Measurements from ENCODE around the gene TMEM163.
"Not testable (repeated sequence)": the region's sequence is repeated elsewhere in the genome, so short reads cannot be mapped to it uniquely, and the experiment has no call there.

Gene TMEM163

DNA sequence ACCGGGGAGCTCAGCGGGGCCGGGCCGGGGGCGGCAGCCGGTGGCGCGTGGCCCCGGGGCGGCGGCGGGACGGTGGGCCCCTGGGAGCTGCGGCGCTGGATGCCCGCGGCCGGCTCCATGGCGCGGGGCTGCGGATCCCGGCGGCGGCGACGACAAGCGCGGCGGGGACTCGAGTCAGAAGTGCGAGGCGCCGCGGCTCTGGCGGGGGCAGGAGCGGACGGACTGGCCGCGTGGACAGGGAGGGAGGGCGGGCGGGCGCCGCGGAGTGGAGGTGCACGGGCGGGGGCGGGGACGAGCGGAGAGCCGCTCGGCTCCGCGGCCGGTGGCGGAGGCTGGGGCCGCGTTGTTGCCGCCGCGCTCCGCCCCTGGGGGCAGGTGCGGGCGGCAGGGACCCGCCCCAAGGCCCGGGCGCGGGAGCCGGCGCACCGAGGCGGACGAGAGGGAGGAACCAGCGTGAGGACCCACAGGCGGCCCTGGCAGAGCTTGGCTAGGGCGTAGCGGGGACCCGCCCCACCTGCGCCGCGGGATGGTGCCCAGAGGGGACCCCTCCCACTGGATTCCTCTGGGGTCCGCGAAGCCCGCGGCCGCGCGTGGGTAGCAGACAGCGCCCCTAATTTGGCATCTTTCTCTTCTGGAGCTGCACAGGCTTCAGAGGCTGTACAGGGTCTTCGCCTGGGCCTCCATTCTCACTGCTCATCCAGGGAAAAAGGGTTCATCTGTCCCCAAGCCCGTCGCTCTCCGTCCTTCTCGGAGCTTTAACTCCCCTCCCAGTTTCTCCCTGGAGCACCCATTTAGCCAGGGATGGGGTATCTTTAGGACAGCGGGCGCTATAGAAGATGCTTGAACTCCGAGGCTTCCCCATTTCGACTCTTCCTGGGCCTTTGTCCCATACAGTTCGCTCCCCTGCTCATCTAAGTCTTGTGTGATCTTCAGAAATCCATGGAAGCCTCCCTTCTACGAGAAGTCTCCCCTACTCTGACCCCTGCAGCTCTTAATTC is at the start of gene TMEM163:
Gene TMEM163 (minus strand): TSS at position 184 of the 998 bp plus-strand sequence.
- DNase-seq = peak in 1 of 2 experiments; percentile 22

DNA sequence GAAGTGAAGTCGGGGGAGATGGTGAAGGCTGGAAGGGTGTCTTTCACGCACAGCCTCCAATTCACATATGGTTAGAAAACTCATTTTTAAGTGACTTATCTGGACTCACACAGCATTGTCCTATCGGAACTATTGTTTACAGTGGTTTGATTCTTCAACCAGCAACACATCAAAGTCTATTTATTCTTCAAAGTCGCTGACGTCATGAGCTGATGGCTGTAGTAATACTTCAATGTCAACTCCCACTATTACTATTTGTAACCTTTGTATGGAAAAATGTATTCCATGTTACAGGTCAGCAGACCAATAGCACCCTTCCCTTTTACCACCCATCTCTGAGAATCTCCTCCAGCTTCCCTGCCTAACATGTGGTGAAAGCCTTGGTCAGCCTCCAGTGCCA is 47.8 kb upstream of the TMEM163 start:
- no peak for DNase-seq

DNA sequence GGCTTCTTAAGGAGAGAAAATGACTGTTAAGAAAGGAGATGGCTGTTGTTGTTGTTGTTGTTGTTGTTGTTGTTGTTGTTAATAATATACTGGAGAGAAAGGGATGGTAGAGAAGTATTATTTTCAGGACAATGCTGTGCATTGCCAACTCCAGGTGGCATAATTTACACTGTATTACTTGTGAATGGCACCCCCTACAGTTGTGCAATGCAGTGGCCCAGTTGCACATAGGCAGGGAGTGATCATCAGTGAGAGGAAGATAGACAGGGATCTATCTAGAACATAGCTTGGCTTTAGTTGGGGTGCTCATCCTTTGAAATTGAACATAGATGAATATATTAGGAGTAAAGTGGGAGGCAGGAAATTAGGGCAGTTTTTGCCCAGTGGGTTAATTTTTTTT is 47.2 kb upstream of the TMEM163 start:
- no peak for DNase-seq

DNA sequence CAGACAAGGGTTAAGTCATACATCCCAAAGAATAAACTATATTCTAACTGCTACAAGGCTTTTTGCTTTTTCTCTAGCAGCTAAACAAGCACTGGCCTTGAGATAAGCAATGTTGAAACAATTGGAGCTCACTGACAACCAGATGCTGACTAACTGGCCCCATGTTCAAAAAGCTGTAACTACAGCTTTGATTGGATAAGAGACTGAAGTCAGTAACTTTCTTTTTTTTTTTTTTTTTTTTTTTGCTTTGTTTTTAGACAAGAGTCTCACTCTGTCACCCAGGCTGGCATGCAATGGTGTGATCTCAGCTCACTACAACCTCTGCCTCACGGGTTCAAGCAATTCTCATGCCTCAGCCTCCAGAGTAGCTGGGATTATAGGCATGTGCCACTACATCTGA is 45.4 kb upstream of the TMEM163 start:
- no peak for DNase-seq

DNA sequence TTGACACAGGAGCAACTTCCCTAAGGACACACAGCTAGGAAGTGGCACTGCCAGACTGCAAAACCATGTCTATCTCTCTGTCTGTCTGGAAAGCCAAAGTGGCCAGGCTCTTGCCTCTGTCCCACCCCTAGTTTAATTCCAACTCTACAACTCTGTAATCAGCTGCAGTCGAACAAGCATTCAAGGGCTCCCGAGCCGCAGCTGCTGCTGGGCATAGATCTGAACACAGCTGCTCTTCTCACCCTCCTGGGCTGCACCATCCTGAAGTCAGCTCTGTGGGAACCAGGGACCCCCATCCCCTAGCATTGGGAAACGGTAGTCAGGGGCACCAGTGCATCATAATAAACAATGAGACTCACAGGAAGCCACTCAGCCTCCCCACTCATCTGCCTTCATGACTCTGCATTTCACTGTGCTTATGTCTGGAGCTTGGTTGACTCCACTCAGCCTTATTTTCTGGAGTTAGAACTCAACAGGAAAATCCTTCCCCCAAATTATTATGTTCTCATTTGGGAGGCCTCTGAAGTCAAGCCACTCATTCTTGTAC is 44.4 kb upstream of the TMEM163 start:
- no peak for DNase-seq

DNA sequence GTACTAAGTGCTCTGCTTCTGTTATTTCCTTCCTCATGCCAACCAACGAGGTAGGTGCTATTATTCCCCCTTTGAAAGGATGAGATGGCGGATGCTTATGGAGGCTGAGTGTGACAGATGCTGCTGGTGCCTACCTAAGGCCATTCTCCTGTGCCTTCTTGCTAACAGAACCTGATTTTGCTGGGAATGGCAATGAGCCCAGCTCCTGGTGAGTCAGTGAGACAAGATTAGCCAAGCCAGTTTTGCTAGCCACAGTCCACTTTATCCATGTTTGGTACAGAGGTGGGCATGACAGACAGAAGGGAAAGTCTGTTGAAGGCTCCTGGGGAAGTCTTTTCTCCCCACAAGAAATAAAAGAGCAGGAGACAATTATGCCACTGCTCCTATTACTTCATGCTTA is 43.7 kb upstream of the TMEM163 start:
- no peak for DNase-seq

DNA sequence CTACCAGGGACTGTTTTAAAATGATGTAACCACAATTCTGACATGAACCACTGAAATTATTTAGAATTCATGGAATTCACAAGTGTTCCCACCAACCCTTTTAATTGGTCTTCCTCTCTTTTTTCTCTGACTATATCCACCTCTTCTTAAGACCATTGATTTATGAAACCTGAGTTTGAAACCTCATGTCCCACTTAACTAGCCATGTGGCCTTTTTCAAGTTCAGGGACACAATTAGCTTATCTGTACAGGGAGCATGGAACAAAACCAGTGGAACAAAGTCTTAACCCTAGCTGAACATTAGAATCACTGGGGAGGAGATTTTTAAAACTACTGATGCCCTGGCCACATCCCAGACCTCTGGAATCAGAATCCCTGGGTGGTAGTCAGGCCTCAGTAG is 41.6 kb upstream of the TMEM163 start:
- DNase-seq = no peak

- no peak for DNase-seq
Measured at GRCh38 chr2:134758633-134759032, 39.8 kb upstream of the TMEM163 start.

GRCh38 chr2:134751981-134752380 is 33.2 kb upstream of the TMEM163 start:
- not testable (repeated sequence) for DNase-seq

- DNase-seq = no peak
Measured at GRCh38 chr2:134745546-134745945, 26.7 kb upstream of the TMEM163 start.

- no peak for DNase-seq
Measured at GRCh38 chr2:134745023-134745422, 26.2 kb upstream of the TMEM163 start.

GRCh38 chr2:134739879-134740301 is 21.1 kb upstream of the TMEM163 start:
- no peak for DNase-seq

DNA sequence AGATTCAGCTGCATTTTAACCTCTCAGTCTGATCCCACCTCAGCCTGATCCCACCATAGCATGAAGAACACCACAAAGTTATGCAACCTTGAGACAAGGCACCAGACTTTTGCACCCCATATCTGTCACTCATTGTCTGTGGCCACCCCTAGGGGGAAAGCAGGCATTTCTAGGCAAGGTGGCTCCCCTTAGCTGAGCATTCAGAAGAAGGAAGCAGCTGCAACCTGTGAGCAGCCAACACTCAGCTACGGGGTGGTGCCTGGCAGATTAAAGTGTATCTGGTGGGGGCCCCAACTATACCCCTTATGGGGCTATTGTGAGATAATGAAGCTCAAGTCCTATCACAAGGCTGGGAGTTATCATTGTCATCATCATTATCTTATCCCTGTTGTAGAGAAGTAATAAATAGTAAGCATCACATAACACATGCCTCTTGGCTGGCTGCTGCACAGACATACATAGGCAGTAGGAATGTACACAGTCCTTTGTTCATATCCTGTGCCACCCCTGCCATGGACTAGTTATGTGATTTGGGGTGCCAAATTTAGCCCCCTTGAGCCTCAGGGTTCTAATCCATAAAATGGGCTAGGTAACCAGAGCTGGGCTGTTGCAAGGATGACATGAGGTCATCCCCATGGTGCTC is 20.6 kb upstream of the TMEM163 start:
- DNase-seq = no peak

DNA sequence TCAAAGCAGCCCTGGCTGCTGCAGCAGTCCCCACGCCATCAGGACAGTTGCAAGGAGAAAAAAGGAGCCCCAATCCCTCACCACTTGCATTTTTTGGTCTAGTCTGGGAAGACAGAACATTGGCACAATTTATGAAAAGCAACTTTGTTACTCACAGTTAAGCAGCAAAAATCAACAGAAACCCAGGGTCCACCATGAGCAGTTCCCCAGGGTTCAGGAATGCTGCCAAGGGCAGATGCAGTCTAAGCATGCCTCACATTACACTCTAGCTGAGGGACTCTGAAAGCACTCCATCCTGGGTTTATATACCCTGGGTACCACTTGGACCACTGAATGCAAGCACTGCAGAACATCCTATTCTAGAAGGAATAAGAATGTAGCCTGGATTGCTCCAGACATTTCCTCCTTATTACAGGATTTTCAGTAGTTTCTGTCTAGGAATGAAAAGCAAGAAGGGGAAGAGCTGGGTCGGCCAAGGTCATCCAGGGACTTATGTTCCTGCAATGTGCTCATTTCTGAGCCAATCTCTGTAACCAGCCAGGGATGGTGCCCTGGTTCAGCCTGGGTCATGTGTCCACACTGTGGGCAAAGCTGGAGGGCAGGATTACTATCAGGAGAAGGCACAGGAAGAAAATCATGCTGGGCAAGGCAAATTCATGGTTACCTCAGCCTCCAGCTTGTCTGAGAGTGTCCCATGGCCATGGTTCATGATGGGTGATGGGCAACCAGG is 19.5 kb upstream of the TMEM163 start:
- DNase-seq = no peak

GRCh38 chr2:134737671-134738070 is 18.9 kb upstream of the TMEM163 start:
- no peak for DNase-seq

DNA sequence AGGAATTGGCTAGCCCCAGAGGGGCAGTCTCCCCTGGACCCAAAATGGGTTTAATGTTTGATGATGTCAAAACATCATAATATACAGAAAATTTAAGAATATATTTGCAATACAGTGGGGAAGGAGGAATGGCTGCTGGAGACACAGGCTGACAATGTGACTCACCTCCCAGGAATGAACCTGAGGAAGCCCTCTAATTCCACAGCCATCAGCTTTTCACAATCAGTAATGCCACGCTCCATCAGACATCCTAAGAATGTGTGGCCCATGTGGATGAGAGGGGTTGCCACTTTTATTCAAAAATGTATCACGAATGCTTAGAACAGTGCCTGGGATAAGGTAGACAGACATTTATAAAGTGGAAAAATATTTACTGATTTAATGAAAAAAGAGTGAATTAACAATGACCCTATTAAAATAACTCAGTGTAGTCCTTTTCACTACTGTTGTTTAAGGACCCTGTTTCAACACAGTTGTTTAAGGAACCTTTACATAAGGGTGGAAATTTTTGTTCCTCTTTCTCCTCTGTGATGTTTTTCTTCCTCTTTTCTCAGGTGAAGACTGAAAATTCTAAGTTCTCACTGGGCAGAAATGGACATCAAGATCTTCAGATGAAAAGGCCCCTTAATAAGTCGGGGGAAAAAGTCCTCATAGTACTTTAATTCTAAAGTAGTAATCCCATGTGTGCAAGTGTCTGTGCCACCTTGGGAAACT is 17.5 kb upstream of the TMEM163 start:
- no peak for DNase-seq

- DNase-seq = no peak
Measured at GRCh38 chr2:134728163-134728562, 9.4 kb upstream of the TMEM163 start.

GRCh38 chr2:134727385-134727784 is 8.6 kb upstream of the TMEM163 start:
- no peak for DNase-seq

DNA sequence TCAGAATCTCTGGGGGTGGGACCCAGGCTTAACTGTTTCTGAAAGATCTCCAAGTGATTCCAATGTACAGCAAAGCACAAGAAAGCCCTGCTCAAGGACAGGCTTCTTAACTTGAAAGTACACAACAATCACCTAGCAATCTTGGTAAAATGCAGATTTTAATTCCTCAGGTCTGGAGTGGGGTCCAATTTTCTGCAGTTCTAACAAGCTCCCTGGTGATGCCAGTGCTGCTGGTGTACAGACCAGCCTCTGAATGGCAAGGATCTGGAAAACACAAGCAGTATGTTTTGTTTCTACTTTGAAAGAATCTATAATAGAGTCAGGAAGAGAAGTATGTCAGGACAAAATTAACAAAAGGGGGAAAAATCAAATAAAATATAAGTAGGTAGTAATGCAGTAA is 7.8 kb upstream of the TMEM163 start:
- DNase-seq = no peak

- no peak for DNase-seq
Measured at GRCh38 chr2:134725876-134726275, 7.1 kb upstream of the TMEM163 start.

DNA sequence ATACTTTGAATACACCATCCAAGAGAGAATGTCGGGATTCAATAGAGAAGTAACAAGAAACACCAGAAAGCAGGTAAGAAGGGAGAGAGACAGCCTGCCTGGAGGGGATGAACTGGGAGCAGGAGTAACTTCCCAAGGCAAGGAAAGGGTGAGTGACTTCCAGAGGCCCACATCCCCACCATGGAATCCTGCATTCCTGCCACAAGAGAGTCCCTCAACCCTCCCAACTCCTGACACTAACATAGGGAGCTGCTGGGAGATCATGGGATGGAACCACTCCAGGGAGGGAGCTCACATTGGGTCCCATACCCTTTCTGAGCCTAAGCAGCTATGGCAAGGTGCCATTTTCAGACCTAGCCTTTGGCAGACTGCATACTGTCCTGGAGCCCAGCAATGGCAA is 5.5 kb upstream of the TMEM163 start:
- no peak for DNase-seq

DNA sequence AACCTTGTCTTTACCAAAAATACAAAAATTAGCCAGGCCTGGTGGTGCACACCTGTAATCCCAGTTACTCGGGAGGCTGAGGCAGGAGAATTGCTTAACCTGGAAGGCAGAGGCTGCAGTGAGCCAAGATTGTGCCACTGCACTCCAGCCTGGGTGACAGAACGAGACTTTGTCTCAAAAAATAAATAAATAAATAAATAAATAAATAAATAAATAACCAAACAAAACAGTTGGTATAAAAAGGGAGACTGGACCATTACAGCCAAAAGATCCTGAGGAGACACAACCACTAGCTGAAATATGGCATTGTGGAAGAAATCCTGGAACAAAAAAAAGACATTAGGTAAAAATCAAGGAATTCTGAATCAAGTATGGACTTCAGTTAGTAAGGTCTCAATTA is 4.9 kb upstream of the TMEM163 start:
- not testable (repeated sequence) for DNase-seq

All from NCI-H524 (cell line).